Ovary (tissue), 3 donors: Measurements from ENCODE around the gene AFG3L2.

ENCODE experiments used
- CTCF ChIP-seq, 3 donors: fragments of 450-650 bp in 2 of 3; fragments of 200-600 bp in 1 of 3; IDR thresholded peaks; one replicate each; pipeline versions ENCODE4 v1.5.1 to v1.8.0; 2016 to 2022; ENCODE audit warnings: antibody characterized with exemption in 3 of 3, mild to moderate bottlenecking in 1 of 3
- POLR2A ChIP-seq: fragments of 450-650 bp; IDR thresholded peaks from one replicate; pipeline ENCODE4 v1.6.1; 2017; ENCODE audit warnings: antibody characterized with exemption, mild to moderate bottlenecking, moderate library complexity
- donor health status: DM: no; HTN: no; CAD: no.

GRCh38 chr18:12283666-12284065, 93.4 kb downstream of the AFG3L2 start:
- no peak for TF ChIP-seq POLR2A
- no peak for TF ChIP-seq CTCF (IDR thresholded peaks at IDR 0.05)
